T47D (cell line): ENCODE results near the gene SQOR.
A peak's percentile ranks its signal among the peaks of the same experiment; 100 is the strongest.

ENCODE experiments used
- DNase-seq, 2 experiments: peaks; one replicate each; pipeline versions ENCODE4 v3.0.0 to v3.0.0-alpha.2; 2011 to 2012; ENCODE audit warnings: low read depth in 1 of 2, low spot score in 1 of 2
- JUND ChIP-seq: IDR thresholded peaks from 2 replicates; pipeline ENCODE4 v1.6.1; 2012; ENCODE audit warnings: low read depth
- in situ Hi-C: cut with HindIII; loops from 2 replicates; pipeline ENCODE4 v1.10.0; 2016; ENCODE audit warnings: low sequenced_read_pairs, low pct_unique_long_range_greater_than_20kb

Gene SQOR

GRCh38 chr15:45710657-45711056 is 75.8 kb downstream of the SQOR start:
- DNase-seq, result peak in 1 of 2 experiments; percentile 13

GRCh38 chr15:45714590-45715488 is 80.0 kb downstream of the SQOR start:
- no peak for TF ChIP-seq JUND
- DNase-seq, result peak in 1 of 2 experiments; percentile 75
- in situ Hi-C loops, result no loop called here

More at GRCh38 chr15:45710657-45711056, 75.8 kb downstream of the SQOR start:
- no peak for TF ChIP-seq JUND
- in situ Hi-C loops, result no loop called here

- in situ Hi-C loops, result no loop called here
- no peak for TF ChIP-seq JUND
- DNase-seq, result peak in 1 of 2 experiments; percentile 44
Observed at GRCh38 chr15:45715528-45715927, 80.7 kb downstream of the SQOR start.

- no peak for TF ChIP-seq JUND
- DNase-seq, result no peak
- in situ Hi-C loops, result no loop called here
Observed at GRCh38 chr15:45719490-45719889, 84.7 kb downstream of the SQOR start.

GRCh38 chr15:45720183-45720582 is 85.4 kb downstream of the SQOR start:
- TF ChIP-seq JUND, result no peak
- in situ Hi-C loops, result no loop called here
- no peak for DNase-seq

- TF ChIP-seq JUND, result no peak
- no peak for DNase-seq
- in situ Hi-C loops, result no loop called here
Observed at GRCh38 chr15:45728641-45729040, 93.8 kb downstream of the SQOR start.

DNA sequence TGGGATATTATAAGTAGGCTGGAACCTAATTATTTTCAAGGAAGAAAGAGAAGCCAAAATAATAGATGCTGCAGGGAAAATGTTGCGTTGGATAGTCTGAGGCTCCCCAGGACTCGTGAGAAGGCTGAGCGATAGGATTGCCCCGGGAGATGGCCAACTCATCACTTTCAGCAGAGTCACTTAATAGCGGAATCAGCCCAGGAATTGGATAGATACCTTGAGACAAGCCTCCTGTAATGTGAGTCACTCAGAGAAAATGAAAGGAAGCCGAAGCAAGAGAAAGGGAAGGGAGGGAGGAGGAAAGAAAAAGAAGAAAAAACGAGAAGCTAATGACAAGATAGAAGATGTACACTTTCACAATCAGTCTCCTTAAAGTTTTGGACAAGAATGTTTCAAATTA is 94.3 kb downstream of the SQOR start:
- no peak for TF ChIP-seq JUND
- DNase-seq, result no peak
- in situ Hi-C loops, result no loop called here

GRCh38 chr15:45731343-45731742 is 96.5 kb downstream of the SQOR start:
- TF ChIP-seq JUND, result no peak
- no peak for DNase-seq
- in situ Hi-C loops, result no loop called here

DNA sequence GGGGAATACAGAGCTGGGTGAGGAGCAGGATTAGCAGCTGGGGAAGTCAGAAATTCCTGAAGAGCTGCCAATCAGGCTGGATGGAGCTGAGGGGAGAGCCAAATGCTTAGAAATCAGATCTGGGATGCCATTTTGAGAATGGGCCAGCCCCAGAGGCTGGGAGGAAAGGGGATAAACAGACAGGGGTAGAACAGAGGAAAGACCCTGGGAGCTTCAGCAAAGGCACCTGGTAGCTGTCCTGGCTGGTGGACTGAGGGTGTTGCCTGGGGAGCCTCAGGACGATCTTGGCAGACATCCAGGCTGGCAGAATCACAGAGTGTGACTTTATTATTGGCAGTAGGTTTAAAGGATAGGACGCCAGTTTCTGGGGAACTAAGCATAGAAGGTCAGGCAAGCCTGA is 97.8 kb downstream of the SQOR start:
- in situ Hi-C loops, result no loop called here
- peak in 1 of 2 experiments; percentile 13 for DNase-seq
- TF ChIP-seq JUND, result no peak

DNA sequence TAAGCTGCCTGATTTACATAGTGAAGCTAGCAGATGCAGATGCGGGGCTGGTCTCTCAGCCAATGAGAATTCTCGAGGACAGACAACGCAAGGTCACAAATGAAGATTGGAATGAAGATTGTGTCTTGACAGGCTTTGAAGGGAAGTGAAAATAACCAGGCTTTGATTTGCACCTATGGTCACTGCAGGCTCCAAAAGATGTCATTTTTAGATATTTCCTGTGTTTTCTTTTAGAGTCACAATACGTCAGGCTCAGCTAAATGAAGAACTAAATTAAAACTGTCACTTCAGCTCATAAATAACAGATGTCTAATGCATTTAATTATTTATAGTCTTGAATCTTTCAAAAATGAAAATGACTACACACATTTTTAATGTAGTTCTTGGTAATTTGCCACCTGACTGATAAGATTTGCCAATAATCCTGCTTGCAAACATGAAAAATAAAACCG is 99.5 kb downstream of the SQOR start:
- in situ Hi-C loops, result no loop called here
- TF ChIP-seq JUND, result no peak
- DNase-seq, result no peak
